ENCODE data around the gene SLC2A10. TPM values are rescaled to one million over a fixed set of nuclear protein-coding genes. Genes with fewer than 3 reads are reported as not detected.

The SLC2A10 gene
- total RNA-seq, 4 donors from 2014 or later = 10.0 to 20.1 (median 11.5) TPM

- peaks cover 0 to 24% of the 10 kb centered on the region in 2 donors for H3K36me3 ChIP-seq
- H3K9me3 ChIP-seq = no peaks in the 10 kb centered on the region
- H3K27me3 ChIP-seq = no peaks in the 10 kb centered on the region
- H3K4me1 ChIP-seq = peaks cover 16 to 57% (median 19%) of the 10 kb centered on the region in 3 donors
- 12 to 17% methylated on average over 20 of the region's 20 CpGs for WGBS, 2 donors (ENCODE audit: low coverage in 1 of 2)
- H3K4me3 ChIP-seq = peak overlapping the region; percentile 81 to 83
- ATAC-seq = peak; percentile 0
- TF ChIP-seq, protein P1, sequence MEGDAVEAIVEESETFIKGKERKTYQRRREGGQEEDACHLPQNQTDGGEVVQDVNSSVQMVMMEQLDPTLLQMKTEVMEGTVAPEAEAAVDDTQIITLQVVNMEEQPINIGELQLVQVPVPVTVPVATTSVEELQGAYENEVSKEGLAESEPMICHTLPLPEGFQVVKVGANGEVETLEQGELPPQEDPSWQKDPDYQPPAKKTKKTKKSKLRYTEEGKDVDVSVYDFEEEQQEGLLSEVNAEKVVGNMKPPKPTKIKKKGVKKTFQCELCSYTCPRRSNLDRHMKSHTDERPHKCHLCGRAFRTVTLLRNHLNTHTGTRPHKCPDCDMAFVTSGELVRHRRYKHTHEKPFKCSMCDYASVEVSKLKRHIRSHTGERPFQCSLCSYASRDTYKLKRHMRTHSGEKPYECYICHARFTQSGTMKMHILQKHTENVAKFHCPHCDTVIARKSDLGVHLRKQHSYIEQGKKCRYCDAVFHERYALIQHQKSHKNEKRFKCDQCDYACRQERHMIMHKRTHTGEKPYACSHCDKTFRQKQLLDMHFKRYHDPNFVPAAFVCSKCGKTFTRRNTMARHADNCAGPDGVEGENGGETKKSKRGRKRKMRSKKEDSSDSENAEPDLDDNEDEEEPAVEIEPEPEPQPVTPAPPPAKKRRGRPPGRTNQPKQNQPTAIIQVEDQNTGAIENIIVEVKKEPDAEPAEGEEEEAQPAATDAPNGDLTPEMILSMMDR (IDR thresholded peaks at IDR 0.05) = no peak
- no peak for TF ChIP-seq POLR2AphosphoS5 (IDR thresholded peaks at IDR 0.05)
- TF ChIP-seq POLR2A (IDR thresholded peaks at IDR 0.05) = no peak
- TF ChIP-seq EP300 (IDR thresholded peaks at IDR 0.05) = no peak
- H3K27ac ChIP-seq = peak overlapping the region; percentile 90 to 97 (median 97)
These were observed 21.0 kb upstream of the SLC2A10 start for GRCh38 chr20:46688151-46689081.

DNA sequence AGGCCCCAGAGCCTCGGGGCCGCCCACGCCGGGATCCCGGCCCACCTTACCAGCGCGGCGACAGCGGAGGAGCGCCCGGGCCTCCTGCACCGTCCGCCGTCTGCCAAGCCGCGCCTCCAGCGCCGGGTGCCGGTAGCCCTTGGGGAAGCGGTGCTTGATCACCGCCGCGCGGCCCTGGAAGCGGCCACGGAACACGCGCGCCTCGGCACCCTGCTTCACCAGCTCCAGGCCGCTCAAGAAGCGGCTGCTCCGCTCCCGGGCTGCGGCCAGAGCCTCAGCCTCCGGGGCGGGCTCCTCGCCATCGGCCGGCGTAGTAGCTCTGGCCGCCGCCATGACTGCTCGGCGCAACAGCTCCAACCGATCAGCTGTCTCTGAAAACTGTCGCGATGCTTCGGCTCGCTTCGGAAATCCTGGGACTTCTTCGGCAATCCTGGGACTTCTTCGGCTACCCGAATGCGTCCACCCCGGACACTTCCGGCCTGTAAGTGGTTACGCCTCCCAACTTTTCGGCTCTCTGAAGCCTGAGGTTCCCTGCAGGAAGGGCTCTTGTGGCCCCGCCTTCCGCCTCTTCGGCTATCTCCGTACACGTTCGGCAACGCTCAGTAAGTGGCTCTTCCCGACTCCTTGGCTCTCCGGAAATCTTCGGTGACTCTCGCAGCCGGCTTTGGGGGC is 20.2 kb upstream of the SLC2A10 start, which contains the start of gene TP53RK:
TSS of gene TP53RK (minus strand) at position 363 of the 672 bp plus-strand sequence. CDS start at position 333, 30 bp downstream.
- ATAC-seq = peak; percentile 97
- Histone ChIP-seq H3K27ac (peak within 1 kb of the TSS; percentile 90 to 97 (median 97)), H3K4me3 (peak within 1 kb of the TSS; percentile 81 to 83), H3K4me1 (peaks cover 15 to 49% (median 16%) of the 10 kb centered on the region in 3 donors), H3K9me3 (no peaks in the 10 kb centered on the region), H3K36me3 (peaks cover 0 to 24% of the 10 kb centered on the region in 2 donors), H3K27me3 (no peaks in the 10 kb centered on the region)
- TF ChIP-seq POLR2A (IDR thresholded peaks at IDR 0.05) (peak; percentile 83), POLR2AphosphoS5 (IDR thresholded peaks at IDR 0.05) (peak; percentile 75), EP300 (IDR thresholded peaks at IDR 0.05) (no peak)
- TF ChIP-seq, protein P1 (IDR thresholded peaks at IDR 0.05) = peak in 3 of 4 experiments; percentile 42 to 71 (median 67)
- WGBS, 2 donors (ENCODE audit: low coverage in 1 of 2) = 1% methylated on average over 28 to 32 of the region's 71 CpGs

GRCh38 chr20:46689754-46690085 is 19.7 kb upstream of the SLC2A10 start:
- TF ChIP-seq EP300 (IDR thresholded peaks at IDR 0.05) (no peak), POLR2A (IDR thresholded peaks at IDR 0.05) (no peak), POLR2AphosphoS5 (IDR thresholded peaks at IDR 0.05) (no peak)
- TF ChIP-seq, protein P1 (IDR thresholded peaks at IDR 0.05) = no peak
- Histone ChIP-seq H3K27ac (peak overlapping the region; percentile 90 to 97 (median 97)), H3K4me1 (peaks cover 15 to 44% (median 16%) of the 10 kb centered on the region in 3 donors), H3K9me3 (no peaks in the 10 kb centered on the region), H3K4me3 (peak overlapping the region; percentile 45 to 83), H3K36me3 (peaks cover 0 to 24% of the 10 kb centered on the region in 2 donors), H3K27me3 (no peaks in the 10 kb centered on the region)
- ATAC-seq = no peak
- 0% methylated on average over 12 of the region's 12 CpGs for WGBS, 2 donors (ENCODE audit: low coverage in 1 of 2)

DNA sequence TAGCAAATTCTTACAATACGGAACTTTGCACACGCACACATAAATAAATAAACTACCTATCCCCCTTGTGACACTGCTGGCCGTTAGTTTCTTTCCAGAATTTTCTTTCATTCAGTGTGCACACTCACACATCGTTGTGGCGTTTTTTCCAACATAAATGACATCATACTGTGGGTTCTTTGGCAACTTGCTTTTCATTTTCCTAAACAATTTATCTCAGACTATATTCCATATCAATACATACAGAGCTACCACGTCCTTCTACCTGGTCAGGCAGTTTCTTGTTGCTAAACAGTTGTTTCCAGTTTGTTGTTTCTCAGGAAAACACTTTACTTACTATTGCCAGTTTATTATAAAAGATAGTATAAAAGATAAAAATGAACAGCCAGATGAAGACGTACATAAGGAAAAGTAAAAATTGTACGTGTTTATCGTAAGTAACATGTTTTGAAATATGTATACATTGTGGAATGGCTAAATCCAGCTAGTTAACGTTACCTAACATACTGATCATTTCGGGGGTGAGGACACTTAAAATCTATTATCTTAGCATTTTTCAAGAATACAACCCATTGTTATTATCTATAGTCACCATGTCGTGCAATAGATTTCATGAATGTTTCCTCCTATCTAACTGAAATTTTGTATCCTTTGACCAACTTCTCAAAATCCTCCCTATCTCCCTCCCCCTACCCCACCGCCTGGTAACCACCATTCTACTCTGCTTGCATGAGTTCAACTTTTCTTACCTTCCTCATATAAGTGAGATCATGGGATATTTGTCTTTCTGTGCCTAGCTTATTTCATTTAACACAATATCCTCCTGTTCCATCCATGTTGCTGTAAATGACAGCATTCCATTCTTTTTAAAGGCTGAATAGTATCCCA is 19.0 kb upstream of the SLC2A10 start:
- no peak for ATAC-seq
- peak overlapping the region; percentile 90 to 97 (median 97) for H3K27ac ChIP-seq

More for the DNA sequence above, 19.0 kb upstream of the SLC2A10 start:
- Histone ChIP-seq H3K4me3 (peak overlapping the region; percentile 45 to 83), H3K36me3 (peaks cover 0 to 17% of the 10 kb centered on the region in 2 donors), H3K9me3 (no peaks in the 10 kb centered on the region), H3K4me1 (peaks cover 15 to 37% (median 16%) of the 10 kb centered on the region in 3 donors), H3K27me3 (no peaks in the 10 kb centered on the region)
- WGBS, 2 donors (ENCODE audit: low coverage in 1 of 2) = 36 to 45% methylated on average over 13 of the region's 13 CpGs
- TF ChIP-seq, protein P1 (IDR thresholded peaks at IDR 0.05) = no peak
- TF ChIP-seq POLR2A (IDR thresholded peaks at IDR 0.05) = no peak
- TF ChIP-seq POLR2AphosphoS5 (IDR thresholded peaks at IDR 0.05) = no peak
- TF ChIP-seq EP300 (IDR thresholded peaks at IDR 0.05) = no peak

Measured in gastroesophageal sphincter (tissue), 4 donors.